HG02759 (cell line): ENCODE measurements around the gene GHR.
"Not testable (repeated sequence)": the region's sequence is repeated elsewhere in the genome, so short reads cannot be mapped to it uniquely, and the experiment has no call there.

Experiments
- ATAC-seq: cut with Tn5 transposase; IDR thresholded peaks from one replicate; pipeline ENCODE4 v1.9.1; 2021; ENCODE audit warnings: mild to moderate bottlenecking, moderate library complexity; ENCODE audit not compliant: unreplicated experiment

The GHR gene

DNA sequence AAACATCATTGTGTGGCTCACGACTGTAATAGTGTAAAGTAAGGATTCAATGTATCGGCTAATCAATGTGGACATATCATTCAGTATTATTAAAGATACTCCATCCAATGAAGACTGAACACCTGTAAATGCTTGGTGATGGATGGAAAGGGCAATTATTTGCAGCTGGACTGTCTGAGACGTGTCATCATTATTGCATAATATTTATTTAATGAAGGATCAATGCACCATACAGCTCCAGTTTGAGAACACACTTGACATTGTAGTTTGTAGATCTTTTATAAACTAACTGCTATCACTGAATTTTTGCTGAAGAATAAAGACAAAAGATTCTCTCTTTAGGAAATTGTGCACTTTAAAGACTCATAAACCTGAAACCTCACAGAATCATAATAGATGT, 215.7 kb downstream of the GHR start:
- ATAC-seq: no peak

- ATAC-seq: no peak
These were observed 217.6 kb downstream of the GHR start for GRCh38 chr5:42640835-42641234.

DNA sequence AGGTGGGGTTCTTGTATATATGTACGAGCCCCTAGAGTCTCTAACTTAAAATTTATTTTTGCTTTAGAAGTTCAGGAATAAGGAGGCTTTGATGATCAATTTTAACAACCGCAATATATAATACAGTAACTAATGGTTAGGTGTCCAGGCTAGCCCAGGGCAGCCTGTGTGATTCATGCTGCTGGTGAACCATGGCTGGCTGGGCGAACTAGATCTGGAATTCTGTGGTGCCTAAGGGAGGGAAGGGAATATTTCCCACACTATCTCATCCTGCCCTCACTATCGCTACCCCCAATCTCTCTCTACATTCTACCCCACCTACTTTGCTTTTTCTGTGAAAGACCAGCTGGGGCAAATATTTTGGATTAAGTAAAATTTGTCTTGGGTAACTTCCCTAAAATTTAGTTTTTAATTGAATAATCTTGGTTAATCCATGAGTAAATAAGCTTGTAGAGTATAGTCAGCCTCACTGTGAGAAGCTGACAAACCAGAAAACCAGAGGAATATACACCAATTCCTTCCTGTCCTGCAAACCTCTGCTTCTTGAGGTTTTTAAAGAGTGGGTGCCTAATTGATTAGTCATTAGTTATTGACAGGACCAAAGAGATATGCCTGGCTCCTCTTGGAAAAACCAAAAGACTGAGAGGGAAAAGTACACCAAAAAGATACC, 218.2 kb downstream of the GHR start:
- ATAC-seq: no peak

DNA sequence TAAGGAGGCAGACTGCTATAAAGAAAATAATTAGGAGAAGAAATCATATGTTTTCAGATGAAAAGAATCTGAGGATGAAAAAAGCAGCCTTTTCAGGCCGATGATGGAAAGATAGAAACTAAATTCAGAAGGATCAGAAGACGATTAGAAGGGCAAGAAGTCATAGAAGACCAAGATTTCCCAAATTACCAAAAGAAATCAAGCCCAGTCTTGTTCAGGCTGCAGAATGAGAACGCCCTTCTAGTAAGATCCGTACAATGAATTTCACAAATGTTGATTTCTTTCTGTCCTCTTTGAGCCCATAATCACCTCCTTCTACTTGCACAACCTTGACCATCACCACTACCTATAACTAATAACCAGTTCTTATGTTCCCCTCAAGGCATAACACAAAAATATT, 218.8 kb downstream of the GHR start:
- ATAC-seq: no peak

DNA sequence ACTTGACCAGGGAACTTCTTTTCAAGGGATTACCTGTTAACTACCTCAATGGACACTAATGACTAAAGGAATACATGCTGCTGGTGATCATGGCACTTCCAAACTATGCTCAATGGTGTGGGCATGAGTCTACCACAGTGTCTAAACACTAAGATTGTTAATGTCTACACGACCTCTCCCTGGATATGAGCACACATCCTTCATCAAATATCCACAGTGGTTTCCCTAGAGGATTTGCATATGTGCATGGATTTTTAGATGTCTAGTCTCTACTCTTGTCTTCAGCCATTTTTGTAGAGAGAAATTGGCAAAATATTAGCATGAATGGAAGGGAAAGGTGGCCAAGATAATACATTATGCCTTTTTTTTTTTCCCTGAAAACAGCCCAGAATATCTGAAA, 220.1 kb downstream of the GHR start:
- ATAC-seq: no peak

DNA sequence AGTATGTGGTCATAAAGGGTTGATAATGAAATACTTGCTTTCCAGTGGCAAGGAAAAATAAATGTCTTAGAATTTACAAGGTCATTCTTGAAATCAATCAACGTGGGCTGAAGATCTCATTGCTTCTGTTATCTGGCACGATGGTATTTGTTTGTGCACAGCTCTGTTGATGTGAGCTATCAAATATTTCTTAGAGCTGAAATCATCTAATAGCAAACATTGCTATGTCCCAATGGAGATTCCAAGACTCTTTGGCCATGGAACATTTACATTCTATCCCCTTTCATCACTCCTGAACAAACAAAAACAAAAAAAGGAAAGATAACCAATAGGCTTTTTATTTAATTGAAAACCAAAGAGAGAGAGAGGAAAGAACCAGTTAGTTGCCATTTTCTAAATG, 221.9 kb downstream of the GHR start:
- ATAC-seq: no peak

DNA sequence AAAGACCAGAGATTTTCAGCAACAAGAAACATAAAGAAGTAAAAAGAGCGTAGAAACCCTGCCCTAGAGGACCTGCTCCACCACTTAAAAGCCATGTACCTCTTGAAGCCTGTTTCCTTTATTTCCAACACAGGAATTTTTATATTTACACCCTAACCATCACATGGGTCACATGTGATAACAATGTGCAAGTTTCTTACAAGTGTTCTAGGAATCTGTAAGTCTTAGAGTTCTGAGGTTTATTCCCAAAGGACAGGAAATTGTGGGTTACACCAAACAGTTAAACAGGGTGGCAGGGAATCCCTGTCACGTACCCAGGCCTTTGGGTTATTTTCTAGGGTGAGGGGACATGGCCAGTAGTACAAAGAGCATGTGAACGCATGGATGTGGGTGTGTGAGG, 224.8 kb downstream of the GHR start:
- no peak for ATAC-seq

- no peak for ATAC-seq
These were observed 225.7 kb downstream of the GHR start for GRCh38 chr5:42648915-42649314.

- no peak for ATAC-seq
These were observed 226.8 kb downstream of the GHR start for GRCh38 chr5:42650084-42650483.

DNA sequence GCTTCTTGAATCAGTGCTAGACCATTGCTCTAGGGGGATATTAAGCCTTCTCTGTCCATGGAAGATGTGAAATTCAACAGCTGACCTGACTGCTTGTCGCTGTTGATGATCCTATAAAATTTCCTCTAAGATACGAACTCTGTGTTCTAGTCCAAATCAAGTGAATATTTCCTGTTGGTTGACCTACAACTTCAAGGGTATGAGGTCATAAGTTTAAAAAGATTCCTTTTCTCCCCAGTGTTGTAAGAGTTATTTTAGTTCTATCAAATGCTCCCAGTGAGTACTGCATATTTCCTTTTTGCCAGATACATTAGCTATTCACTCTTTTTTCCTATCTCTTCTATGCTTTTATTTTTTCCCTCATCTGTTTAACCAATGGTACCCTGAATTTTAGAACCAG, 230.5 kb downstream of the GHR start:
- no peak for ATAC-seq

DNA sequence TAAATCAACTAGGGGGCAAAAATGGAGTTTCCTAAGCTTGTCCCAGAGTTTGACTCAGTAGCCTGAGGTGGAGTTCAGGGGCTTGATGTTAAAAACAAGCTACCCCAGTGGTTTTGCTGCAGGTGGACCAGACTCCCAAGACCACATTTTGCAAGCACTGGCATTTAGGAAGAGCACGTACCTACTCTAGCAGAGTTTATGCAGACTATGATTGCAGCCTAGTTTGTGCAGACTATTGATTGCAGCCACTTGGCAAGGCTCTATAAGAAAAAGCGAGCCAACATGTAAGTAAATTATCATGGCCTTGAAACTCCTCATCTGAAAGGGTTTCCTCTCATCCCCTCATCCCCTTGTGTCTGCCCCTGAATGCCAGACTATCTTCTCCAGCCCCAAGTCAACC, 231.4 kb downstream of the GHR start:
- no peak for ATAC-seq

DNA sequence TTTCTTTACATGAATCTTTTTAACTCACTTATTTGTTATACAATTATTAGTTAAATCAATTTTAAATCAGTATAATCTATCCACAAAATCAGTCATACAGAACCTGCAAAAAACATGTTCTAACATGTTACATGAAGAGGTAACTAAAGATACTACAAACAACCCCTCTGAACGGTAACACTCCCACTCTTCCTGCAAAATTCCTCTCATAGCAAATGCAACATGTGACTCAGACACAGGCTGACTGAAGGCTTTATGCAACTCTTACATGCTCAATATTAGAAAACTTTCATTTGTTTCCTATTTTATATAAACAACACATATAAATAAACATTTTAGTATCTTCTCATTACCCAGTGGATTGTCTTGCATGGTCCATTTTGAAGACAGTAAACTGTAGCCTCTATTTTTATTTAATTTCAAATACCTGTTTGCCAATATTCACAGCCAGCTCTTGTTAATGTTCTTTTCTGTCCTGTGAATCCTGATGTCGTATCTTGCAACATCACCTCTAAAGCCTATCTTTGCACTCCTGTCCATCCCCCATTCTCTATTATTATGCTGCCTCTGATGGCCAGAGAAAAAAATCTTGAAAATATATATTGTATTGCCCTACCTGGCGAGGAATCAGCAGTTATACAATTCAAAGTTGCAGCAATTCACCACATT, 232.9 kb downstream of the GHR start:
- ATAC-seq: no peak

DNA sequence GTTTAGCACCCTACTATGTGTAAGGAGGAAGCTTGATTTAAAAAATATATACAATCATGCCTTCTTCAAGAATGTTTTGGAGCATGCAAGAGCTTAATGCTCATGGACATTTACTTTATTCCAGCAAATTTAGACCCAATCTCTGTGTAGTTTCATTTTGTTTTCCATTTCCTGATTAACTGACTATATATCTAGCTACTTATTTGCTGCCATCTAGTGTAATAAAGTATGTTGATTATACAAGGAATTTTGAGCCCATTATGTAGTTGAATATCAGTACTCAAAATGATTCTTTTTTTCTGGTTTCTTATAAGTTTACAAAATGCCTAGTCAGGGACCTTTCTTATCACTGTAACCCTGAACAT, 233.4 kb downstream of the GHR start:
- no peak for ATAC-seq

- not testable (repeated sequence) for ATAC-seq
These were observed 236.6 kb downstream of the GHR start for GRCh38 chr5:42659869-42660268.

DNA sequence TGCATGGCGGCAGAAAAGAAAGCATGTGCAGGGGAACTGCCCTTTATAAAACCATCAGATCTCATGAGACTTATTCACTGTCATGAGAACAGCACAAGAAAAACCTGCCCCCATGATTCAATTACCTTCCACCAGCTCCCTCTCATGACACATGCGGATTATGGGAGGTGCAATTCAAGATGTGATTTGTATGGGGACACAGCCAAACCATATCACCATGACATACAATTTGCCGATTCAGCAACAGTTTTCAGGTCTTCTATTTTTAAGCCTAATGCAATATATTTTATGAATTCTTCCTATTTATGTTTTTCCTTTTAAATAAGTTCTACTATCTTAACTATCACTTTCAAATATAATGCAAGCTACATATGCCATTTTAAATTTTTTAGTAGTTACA, 242.6 kb downstream of the GHR start:
- ATAC-seq: no peak

GRCh38 chr5:42666869-42667268, 243.6 kb downstream of the GHR start:
- no peak for ATAC-seq

GRCh38 chr5:42668254-42668653, 245.0 kb downstream of the GHR start:
- ATAC-seq: no peak

DNA sequence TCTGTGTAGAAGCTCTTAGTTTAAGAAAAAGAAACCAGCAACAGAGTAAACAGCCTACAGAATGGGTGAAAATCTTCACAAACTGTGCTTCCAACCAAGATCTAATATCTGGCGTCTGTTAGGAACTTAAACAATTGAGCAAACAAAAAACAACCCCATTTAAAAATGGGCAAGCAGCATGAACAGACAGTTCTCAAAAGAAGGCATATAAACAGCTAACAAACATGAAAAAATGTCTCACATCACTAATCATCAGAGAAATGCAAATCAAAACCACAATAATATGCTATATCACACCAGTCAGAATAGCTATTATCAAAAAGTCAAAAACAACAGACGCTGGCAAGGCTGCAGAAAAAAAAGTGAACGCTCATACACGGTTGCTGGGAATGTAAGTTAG, 249.7 kb downstream of the GHR start:
- no peak for ATAC-seq

DNA sequence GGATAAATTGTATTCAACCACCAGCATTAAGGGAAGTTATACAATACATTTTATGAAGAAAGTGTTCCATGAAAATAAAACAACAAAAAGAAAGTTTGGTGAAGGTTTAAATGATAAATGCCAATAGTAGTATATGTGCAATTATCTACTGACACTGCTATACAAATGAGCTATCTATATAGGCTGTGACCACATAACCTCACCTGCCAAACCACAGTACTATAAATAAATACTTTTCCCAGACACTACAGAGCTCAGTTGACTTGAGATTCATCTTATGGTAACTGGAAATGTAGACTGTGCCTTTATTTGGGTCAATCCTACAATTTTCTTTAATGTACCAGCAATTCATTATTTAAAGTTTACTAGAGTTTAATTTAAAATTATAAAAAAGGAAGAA, 252.4 kb downstream of the GHR start:
- ATAC-seq: no peak

DNA sequence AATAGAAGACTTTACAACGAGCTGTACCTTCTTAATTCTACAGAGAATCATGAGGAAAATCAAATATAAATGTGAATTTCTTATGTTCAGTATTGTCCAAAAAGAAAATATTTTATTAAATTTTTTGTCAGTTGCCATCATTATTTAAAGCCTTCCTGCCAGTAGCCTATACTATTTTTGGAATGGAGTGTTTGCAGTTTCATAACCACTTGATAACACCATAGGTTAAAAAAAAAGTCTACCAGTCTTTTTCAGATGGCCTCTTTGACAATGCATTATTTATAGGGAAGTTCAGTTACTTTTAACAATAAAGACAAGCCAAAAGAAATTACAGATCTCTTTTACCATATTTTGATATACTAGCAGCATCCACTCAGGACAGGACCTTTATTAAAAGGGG, 253.1 kb downstream of the GHR start:
- ATAC-seq: no peak

DNA sequence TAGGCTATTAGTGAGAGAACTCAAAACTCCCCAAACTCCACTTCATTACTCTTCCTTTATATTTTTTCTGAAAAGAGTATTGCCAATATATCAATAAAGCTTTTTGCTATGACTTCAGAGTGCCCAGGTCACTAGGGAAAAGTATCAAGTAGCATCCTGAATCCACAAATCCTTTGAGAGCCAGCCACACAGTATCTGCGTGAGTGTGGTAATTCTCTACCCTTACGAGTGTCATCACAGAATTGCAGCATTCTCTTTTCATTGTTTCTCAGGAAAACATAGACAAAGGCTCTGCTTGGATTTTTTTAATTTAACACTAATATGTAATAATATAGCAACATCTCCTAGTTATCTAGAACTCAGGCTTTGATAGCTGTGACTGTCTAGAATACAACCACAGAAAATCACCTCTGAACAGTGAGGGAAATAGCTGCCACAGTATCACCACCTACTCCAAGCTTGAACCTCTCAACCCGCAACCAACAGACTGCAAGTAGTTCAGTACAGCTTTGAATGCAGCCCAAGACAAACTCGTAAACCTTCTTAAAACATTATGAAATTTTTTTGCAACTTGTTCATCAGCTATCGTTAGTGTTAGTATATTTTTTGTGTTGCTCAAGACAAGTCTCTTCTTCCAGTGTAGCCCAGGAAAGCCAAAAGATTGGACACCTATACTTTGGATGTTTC, 254.1 kb downstream of the GHR start:
- ATAC-seq: no peak

DNA sequence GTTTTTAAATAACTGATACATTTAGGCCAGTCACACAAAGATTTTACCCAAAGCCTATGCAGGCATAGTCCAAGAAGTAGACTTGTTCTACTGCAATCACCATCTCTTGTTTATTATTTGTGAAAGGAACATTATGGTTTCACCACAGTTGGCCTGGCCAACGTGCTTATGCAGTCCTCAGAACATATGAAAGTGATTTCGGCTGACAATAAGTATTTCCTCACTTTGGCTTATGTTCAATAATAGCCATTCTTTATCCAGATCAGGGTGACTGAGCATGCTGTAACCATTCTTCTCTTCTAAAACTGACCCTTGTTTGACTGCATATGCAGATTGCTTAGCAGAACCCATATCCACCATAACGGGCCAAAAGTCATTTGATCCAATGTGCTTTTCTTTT, 256.8 kb downstream of the GHR start:
- ATAC-seq: no peak
